SU-DHL-6 (cell line): ENCODE measurements around the gene DNAL4.

Source experiments
- CTCF ChIP-seq: fragments of 200-600 bp; sonication (generic); IDR thresholded peaks from one replicate; pipeline ENCODE4 v1.5.1; 2017; ENCODE audit warnings: antibody characterized with exemption, mild to moderate bottlenecking, low read length, moderate library complexity; ENCODE audit not compliant: insufficient read depth, poor library complexity, severe bottlenecking
- EZH2phosphoT487 ChIP-seq: fragments of 200-600 bp; sonication (generic), shearing (Covaris generic); conservative IDR thresholded peaks from 2 replicates; pipeline ENCODE4 v1.6.1; 2018; ENCODE audit warnings: mild to moderate bottlenecking, antibody characterized with exemption, low read length, moderate library complexity, mixed read lengths

GRCh38 chr22:38767313-38767712, 26.6 kb downstream of the DNAL4 start:
- TF ChIP-seq CTCF = no peak
- no peak for TF ChIP-seq EZH2phosphoT487
